Upper lobe of left lung (tissue), 4 donors: ENCODE results near the gene LEKR1.

ENCODE experiments used
- EP300 ChIP-seq, 4 donors: sonication (generic); formaldehyde crosslinking; IDR thresholded peaks; one replicate each; pipeline ENCODE4 v1.5.1; 2017; ENCODE audit warnings: antibody characterized with exemption in 4 of 4, control low read depth in 2 of 4
- POLR2A ChIP-seq, 4 donors: fragments of 450-650 bp; IDR thresholded peaks; one replicate each; pipeline ENCODE4 v1.5.1; 2016 to 2017; ENCODE audit warnings: antibody characterized with exemption in 4 of 4, mild to moderate bottlenecking in 2 of 4
- POLR2AphosphoS5 ChIP-seq, 2 donors: sonication (generic); formaldehyde crosslinking; IDR thresholded peaks; one replicate each; pipeline ENCODE4 v1.5.1; 2017; ENCODE audit warnings: antibody characterized with exemption in 2 of 2
- TF ChIP-seq, protein P1 (sequence below), 6 experiments: fragments of 450-650 bp in 4 of 6; fragments of 200-600 bp in 2 of 6; sonication (generic) in 2 of 6; IDR thresholded peaks; one replicate each; pipeline ENCODE4 v1.5.1; 2016 to 2019; ENCODE audit warnings: antibody characterized with exemption in 6 of 6

- TF ChIP-seq, protein P1, sequence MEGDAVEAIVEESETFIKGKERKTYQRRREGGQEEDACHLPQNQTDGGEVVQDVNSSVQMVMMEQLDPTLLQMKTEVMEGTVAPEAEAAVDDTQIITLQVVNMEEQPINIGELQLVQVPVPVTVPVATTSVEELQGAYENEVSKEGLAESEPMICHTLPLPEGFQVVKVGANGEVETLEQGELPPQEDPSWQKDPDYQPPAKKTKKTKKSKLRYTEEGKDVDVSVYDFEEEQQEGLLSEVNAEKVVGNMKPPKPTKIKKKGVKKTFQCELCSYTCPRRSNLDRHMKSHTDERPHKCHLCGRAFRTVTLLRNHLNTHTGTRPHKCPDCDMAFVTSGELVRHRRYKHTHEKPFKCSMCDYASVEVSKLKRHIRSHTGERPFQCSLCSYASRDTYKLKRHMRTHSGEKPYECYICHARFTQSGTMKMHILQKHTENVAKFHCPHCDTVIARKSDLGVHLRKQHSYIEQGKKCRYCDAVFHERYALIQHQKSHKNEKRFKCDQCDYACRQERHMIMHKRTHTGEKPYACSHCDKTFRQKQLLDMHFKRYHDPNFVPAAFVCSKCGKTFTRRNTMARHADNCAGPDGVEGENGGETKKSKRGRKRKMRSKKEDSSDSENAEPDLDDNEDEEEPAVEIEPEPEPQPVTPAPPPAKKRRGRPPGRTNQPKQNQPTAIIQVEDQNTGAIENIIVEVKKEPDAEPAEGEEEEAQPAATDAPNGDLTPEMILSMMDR (IDR thresholded peaks at IDR 0.05), result no peak
- TF ChIP-seq POLR2A (IDR thresholded peaks at IDR 0.05) (no peak), POLR2AphosphoS5 (IDR thresholded peaks at IDR 0.05) (no peak), EP300 (IDR thresholded peaks at IDR 0.05) (no peak)
Measured at GRCh38 chr3:156898296-156898880, 72.2 kb downstream of the LEKR1 start.
